GM10266 (cell line): Measurements from ENCODE around the gene GLIS1.

ENCODE experiments used
- DNase-seq: peaks from one replicate; pipeline ENCODE4 v3.0.0; 2012; ENCODE audit errors: extremely low spot score
- CTCF ChIP-seq: IDR thresholded peaks from 2 replicates; pipeline ENCODE4 v1.5.1; 2012; ENCODE audit warnings: mild to moderate bottlenecking, low read depth; ENCODE audit not compliant: control insufficient read depth, insufficient read depth; ENCODE audit errors: missing control alignments

GLIS1 gene

GRCh38 chr1:53736290-53736689 is 2.7 kb downstream of the GLIS1 start:
- no peak for DNase-seq
- no peak for TF ChIP-seq CTCF

- DNase-seq, result no peak
- no peak for TF ChIP-seq CTCF
Observed at GRCh38 chr1:53735681-53736080, 3.3 kb downstream of the GLIS1 start.

- no peak for TF ChIP-seq CTCF
- no peak for DNase-seq
Observed at GRCh38 chr1:53735261-53735660, 3.7 kb downstream of the GLIS1 start.

GRCh38 chr1:53734650-53735211 is 4.2 kb downstream of the GLIS1 start:
- no peak for DNase-seq
- TF ChIP-seq CTCF, result no peak

- no peak for DNase-seq
Observed at GRCh38 chr1:53733975-53734649, 4.9 kb downstream of the GLIS1 start.

GRCh38 chr1:53733447-53733931 is 5.5 kb downstream of the GLIS1 start:
- no peak for TF ChIP-seq CTCF
- no peak for DNase-seq

More at GRCh38 chr1:53733975-53734649, 4.9 kb downstream of the GLIS1 start:
- TF ChIP-seq CTCF, result no peak

- DNase-seq, result no peak
- TF ChIP-seq CTCF, result no peak
Observed at GRCh38 chr1:53732912-53733317, 6.0 kb downstream of the GLIS1 start.
